Measurements from ENCODE around the gene NCKAP5.

Gene NCKAP5

GRCh38 chr2:133504566-133505505 lies 63.4 kb downstream of the NCKAP5 start:
- DNase-seq (ENCODE audit: low read depth in 1 of 2, low spot score in 1 of 2) = no peak
- Histone ChIP-seq H3K27ac (replicated peaks) (no peak overlapping the region), H3K4me3 (replicated peaks; ENCODE audit: insufficient read depth, low read length) (no peak overlapping the region), H3K27me3 (ENCODE audit: insufficient read depth, poor library complexity, severe bottlenecking) (no peaks in the 10 kb centered on the region)
- no peak for TF ChIP-seq SPI1 (IDR thresholded peaks at IDR 0.05; ENCODE audit: borderline replicate concordance, low read depth)
- no peak for TF ChIP-seq CTCF (IDR thresholded peaks at IDR 0.05; ENCODE audit: insufficient read depth, low read length)
- no peak for TF ChIP-seq GABPA (IDR thresholded peaks at IDR 0.05; ENCODE audit: low read depth)
- TF ChIP-seq REST (IDR thresholded peaks at IDR 0.05; ENCODE audit: insufficient replicate concordance, low read depth) = no peak
- TF ChIP-seq POLR2AphosphoS5 (IDR thresholded peaks at IDR 0.05; ENCODE audit: low read depth) = no peak

- TF ChIP-seq GABPA (IDR thresholded peaks at IDR 0.05; ENCODE audit: low read depth) = no peak
- DNase-seq (ENCODE audit: low read depth in 1 of 2, low spot score in 1 of 2) = no peak
- Histone ChIP-seq H3K27me3 (ENCODE audit: insufficient read depth, poor library complexity, severe bottlenecking) (no peaks in the 10 kb centered on the region), H3K4me3 (replicated peaks; ENCODE audit: insufficient read depth, low read length) (no peak overlapping the region), H3K27ac (replicated peaks) (no peak overlapping the region)
Measured at GRCh38 chr2:133503927-133504326, 64.3 kb downstream of the NCKAP5 start.

- DNase-seq (ENCODE audit: low read depth in 1 of 2, low spot score in 1 of 2) = no peak
- H3K4me3 ChIP-seq (replicated peaks; ENCODE audit: insufficient read depth, low read length) = no peak overlapping the region
- no peak overlapping the region for H3K27ac ChIP-seq (replicated peaks)
- TF ChIP-seq CTCF (IDR thresholded peaks at IDR 0.05; ENCODE audit: insufficient read depth, low read length) (no peak), POLR2AphosphoS5 (IDR thresholded peaks at IDR 0.05; ENCODE audit: low read depth) (no peak), GABPA (IDR thresholded peaks at IDR 0.05; ENCODE audit: low read depth) (no peak), SPI1 (IDR thresholded peaks at IDR 0.05; ENCODE audit: borderline replicate concordance, low read depth) (no peak)
- H3K27me3 ChIP-seq (ENCODE audit: insufficient read depth, poor library complexity, severe bottlenecking) = no peaks in the 10 kb centered on the region
Measured at GRCh38 chr2:133503323-133503722, 64.9 kb downstream of the NCKAP5 start.

GRCh38 chr2:133502678-133503077 lies 65.6 kb downstream of the NCKAP5 start:
- no peak overlapping the region for H3K4me3 ChIP-seq (replicated peaks; ENCODE audit: insufficient read depth, low read length)

More at GRCh38 chr2:133502678-133503077, 65.6 kb downstream of the NCKAP5 start:
- DNase-seq (ENCODE audit: low read depth in 1 of 2, low spot score in 1 of 2) = no peak
- TF ChIP-seq CTCF (IDR thresholded peaks at IDR 0.05; ENCODE audit: insufficient read depth, low read length) = no peak
- no peak for TF ChIP-seq GABPA (IDR thresholded peaks at IDR 0.05; ENCODE audit: low read depth)
- H3K27ac ChIP-seq (replicated peaks) = no peak overlapping the region
- H3K27me3 ChIP-seq (ENCODE audit: insufficient read depth, poor library complexity, severe bottlenecking) = no peaks in the 10 kb centered on the region

Data from HL-60 (cell line).